HCT116 (cell line): ENCODE data around the gene CASZ1.

ENCODE experiments used
- EZH2 ChIP-seq: fragments of 200-600 bp; sonication (generic); IDR thresholded peaks from 2 replicates; pipeline ENCODE4 v1.6.1; 2017; ENCODE audit warnings: antibody characterized with exemption, mixed run types
- POLR2A ChIP-seq: IDR thresholded peaks from 2 replicates; pipeline ENCODE4 v1.7.0; 2011; ENCODE audit warnings: borderline replicate concordance; ENCODE audit not compliant: insufficient read depth, insufficient read length; ENCODE audit errors: extremely low read depth
- POLR2AphosphoS5 ChIP-seq: IDR thresholded peaks from 2 replicates; pipeline ENCODE4 v1.6.1; 2011; ENCODE audit warnings: mild to moderate bottlenecking, low read depth, low read length, moderate library complexity
- SIN3A ChIP-seq: IDR thresholded peaks from 2 replicates; pipeline ENCODE4 v1.6.1; 2012; ENCODE audit warnings: low read depth
- ZNF274 ChIP-seq: fragments of 200-500 bp; sonication (Bioruptor generic); IDR thresholded peaks from 2 replicates; pipeline ENCODE4 v1.6.1; 2014; ENCODE audit warnings: mild to moderate bottlenecking, low read depth, low read length, inconsistent platforms
- TF ChIP-seq, protein P1 (sequence below), 3 experiments: fragments of 200-600 bp in 1 of 3; sonication (generic) in 1 of 3; IDR thresholded peaks in 2 of 3; conservative IDR thresholded peaks in 1 of 3; 2 replicates each; pipeline ENCODE4 v1.5.1; 2012 to 2017; ENCODE audit warnings: low read depth in 2 of 3, low read length in 2 of 3, antibody characterized with exemption in 1 of 3, borderline replicate concordance in 1 of 3, control low read depth in 1 of 3, mild to moderate bottlenecking in 1 of 3, mixed read lengths in 1 of 3, mixed run types in 1 of 3, moderate library complexity in 1 of 3; ENCODE audit not compliant: insufficient read depth in 1 of 3
- TF ChIP-seq, protein P2 (sequence below): IDR thresholded peaks from 2 replicates; pipeline ENCODE4 v1.6.1; 2012

DNA sequence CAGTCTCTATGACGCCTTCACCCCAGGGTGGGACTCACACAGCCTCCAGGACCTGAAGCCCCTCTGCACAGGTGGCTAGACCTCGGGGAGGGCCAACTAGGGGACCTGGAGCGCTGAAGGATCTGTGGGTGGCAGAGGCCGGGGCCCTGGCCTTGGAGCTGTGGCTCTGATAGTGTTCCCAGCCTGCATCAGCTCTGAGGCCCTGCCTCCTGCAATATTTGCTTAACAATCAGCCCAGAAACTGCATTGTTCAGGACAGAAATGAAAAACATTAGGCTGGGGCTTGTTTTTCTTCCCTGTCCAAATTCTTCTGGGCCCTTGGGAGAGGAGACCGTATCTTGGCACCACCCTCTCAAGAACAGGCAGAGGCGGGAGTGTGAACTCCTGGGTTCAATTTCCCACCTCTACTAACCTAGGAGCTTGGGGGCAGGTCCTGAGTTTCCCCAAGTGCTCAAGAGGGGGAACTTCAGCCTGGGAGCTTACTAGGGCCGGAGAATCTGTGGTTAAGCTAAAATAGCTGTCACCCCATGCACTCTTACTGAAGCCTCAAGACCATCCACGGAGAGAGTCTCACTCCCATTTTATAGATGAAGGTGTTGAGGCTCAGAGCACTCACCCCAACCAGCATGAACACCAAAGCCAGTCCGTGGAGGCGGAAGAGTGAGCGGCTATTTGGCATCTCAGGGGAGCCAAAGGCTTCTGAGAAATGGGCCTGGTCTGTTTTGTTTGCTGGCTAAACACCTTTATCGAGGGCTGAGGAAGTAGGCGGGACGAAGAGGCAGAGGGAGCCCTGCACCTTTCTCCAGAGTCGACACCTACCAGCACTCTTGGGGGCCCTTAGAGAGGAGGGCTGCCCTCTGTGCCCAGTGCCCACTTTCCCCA lies 18.8 kb upstream of the CASZ1 start:
- TF ChIP-seq SIN3A (no peak), POLR2AphosphoS5 (no peak), POLR2A (no peak), ZNF274 (no peak), EZH2 (no peak)
- TF ChIP-seq, protein P1, sequence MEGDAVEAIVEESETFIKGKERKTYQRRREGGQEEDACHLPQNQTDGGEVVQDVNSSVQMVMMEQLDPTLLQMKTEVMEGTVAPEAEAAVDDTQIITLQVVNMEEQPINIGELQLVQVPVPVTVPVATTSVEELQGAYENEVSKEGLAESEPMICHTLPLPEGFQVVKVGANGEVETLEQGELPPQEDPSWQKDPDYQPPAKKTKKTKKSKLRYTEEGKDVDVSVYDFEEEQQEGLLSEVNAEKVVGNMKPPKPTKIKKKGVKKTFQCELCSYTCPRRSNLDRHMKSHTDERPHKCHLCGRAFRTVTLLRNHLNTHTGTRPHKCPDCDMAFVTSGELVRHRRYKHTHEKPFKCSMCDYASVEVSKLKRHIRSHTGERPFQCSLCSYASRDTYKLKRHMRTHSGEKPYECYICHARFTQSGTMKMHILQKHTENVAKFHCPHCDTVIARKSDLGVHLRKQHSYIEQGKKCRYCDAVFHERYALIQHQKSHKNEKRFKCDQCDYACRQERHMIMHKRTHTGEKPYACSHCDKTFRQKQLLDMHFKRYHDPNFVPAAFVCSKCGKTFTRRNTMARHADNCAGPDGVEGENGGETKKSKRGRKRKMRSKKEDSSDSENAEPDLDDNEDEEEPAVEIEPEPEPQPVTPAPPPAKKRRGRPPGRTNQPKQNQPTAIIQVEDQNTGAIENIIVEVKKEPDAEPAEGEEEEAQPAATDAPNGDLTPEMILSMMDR (IDR thresholded peaks at IDR 0.05 in 2 of 3, conservative IDR thresholded peaks at IDR 0.05 in 1 of 3; ENCODE audit: borderline replicate concordance in 1 of 3, insufficient read depth in 1 of 3, low read depth in 2 of 3, low read length in 2 of 3) = no peak
- TF ChIP-seq, protein P2, sequence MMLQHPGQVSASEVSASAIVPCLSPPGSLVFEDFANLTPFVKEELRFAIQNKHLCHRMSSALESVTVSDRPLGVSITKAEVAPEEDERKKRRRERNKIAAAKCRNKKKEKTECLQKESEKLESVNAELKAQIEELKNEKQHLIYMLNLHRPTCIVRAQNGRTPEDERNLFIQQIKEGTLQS = no peak
